B cell (primary cell): ENCODE measurements around the gene MEIS2.

Experiments used
- EZH2 ChIP-seq: IDR thresholded peaks from 2 replicates; pipeline ENCODE4 v1.6.1; 2012; ENCODE audit warnings: borderline replicate concordance, low read depth, mild to moderate bottlenecking, moderate library complexity, low read length; ENCODE audit not compliant: insufficient read depth, poor library complexity, severe bottlenecking
- TF ChIP-seq, protein P1 (sequence below): fragments of 200-600 bp; IDR thresholded peaks from one replicate; pipeline ENCODE4 v1.8.0; 2022; ENCODE audit warnings: antibody characterized with exemption, mild to moderate bottlenecking

DNA sequence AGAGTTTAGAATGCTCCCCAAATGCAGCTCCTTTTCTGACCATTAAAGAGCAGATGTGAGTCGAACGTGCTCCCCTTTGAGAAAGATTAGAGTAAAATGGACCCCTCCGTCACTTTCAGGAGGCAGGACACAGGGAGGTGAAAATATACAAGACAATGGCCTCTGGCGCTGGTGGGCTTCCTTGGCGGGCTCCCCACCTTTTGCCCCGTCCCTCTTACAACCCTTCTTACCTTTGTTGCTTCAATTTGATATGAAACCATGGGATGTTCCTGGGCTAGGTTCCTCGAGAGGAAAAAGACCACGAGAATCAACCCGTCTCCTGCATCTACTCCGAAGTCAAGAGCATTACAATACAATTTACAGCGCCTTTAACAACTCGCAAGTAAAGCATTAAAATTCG, 214.2 kb downstream of the MEIS2 start:
- TF ChIP-seq, protein P1, sequence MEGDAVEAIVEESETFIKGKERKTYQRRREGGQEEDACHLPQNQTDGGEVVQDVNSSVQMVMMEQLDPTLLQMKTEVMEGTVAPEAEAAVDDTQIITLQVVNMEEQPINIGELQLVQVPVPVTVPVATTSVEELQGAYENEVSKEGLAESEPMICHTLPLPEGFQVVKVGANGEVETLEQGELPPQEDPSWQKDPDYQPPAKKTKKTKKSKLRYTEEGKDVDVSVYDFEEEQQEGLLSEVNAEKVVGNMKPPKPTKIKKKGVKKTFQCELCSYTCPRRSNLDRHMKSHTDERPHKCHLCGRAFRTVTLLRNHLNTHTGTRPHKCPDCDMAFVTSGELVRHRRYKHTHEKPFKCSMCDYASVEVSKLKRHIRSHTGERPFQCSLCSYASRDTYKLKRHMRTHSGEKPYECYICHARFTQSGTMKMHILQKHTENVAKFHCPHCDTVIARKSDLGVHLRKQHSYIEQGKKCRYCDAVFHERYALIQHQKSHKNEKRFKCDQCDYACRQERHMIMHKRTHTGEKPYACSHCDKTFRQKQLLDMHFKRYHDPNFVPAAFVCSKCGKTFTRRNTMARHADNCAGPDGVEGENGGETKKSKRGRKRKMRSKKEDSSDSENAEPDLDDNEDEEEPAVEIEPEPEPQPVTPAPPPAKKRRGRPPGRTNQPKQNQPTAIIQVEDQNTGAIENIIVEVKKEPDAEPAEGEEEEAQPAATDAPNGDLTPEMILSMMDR: no peak
- no peak for TF ChIP-seq EZH2
